Esophagus muscularis mucosa (tissue), 4 donors: ENCODE data around the gene CNGB1. TPM values are rescaled to one million over a fixed set of nuclear protein-coding genes. Genes with fewer than 3 reads are reported as not detected.
A peak's percentile ranks its signal among the peaks of the same experiment; 100 is the strongest.

ENCODE experiments used
- DNase-seq: peaks from one replicate; pipeline ENCODE4 v3.0.0-alpha.2; 2017; ENCODE audit errors: extremely low spot score
- H3K27ac ChIP-seq, 4 donors: fragments of 200-600 bp; sonication (generic); replicated peaks in 1 of 4; 1 replicate in 3 of 4; 2 replicates in 1 of 4; pipeline ENCODE4 v1.5.1; 2016 to 2019; ENCODE audit warnings: mild to moderate bottlenecking in 1 of 4
- H3K27me3 ChIP-seq, 4 donors: fragments of 200-600 bp; sonication (generic); one replicate each; pipeline versions ENCODE4 v1.5.1 to v1.6.0; 2016 to 2019
- H3K36me3 ChIP-seq, 4 donors: fragments of 200-600 bp; sonication (generic); one replicate each; pipeline ENCODE4 v1.5.1; 2016 to 2019
- H3K4me1 ChIP-seq, 4 donors: fragments of 200-600 bp; sonication (generic); one replicate each; pipeline ENCODE4 v1.5.1; 2016 to 2019
- H3K4me3 ChIP-seq, 4 donors: fragments of 200-600 bp; sonication (generic); 1 replicate in 2 of 4; 2 replicates in 2 of 4; pipeline ENCODE4 v1.5.1; 2016 to 2019; ENCODE audit warnings: mild to moderate bottlenecking in 4 of 4, moderate library complexity in 1 of 4
- H3K9me3 ChIP-seq, 4 donors: fragments of 200-600 bp; sonication (generic); 1 replicate in 3 of 4; 2 replicates in 1 of 4; pipeline ENCODE4 v1.5.1; 2016 to 2019
- CTCF ChIP-seq, 3 experiments: fragments of 200-600 bp in 2 of 3; fragments of 450-650 bp in 1 of 3; sonication (generic) in 2 of 3; IDR thresholded peaks; one replicate each; pipeline ENCODE4 v1.5.1; 2017 to 2019; ENCODE audit warnings: antibody characterized with exemption in 3 of 3, mild to moderate bottlenecking in 2 of 3, moderate library complexity in 1 of 3
- EP300 ChIP-seq: sonication (generic); formaldehyde crosslinking; IDR thresholded peaks from one replicate; pipeline ENCODE4 v1.6.1; 2017; ENCODE audit warnings: antibody characterized with exemption
- POLR2A ChIP-seq: fragments of 450-650 bp; IDR thresholded peaks from one replicate; pipeline ENCODE4 v1.6.1; 2017; ENCODE audit warnings: antibody characterized with exemption, moderate library complexity, mild to moderate bottlenecking, low read depth
- POLR2AphosphoS5 ChIP-seq, 2 donors: sonication (generic); formaldehyde crosslinking; IDR thresholded peaks; one replicate each; pipeline ENCODE4 v1.6.1; 2017; ENCODE audit warnings: antibody characterized with exemption in 2 of 2
- WGBS: methylation state at CpG from one replicate; pipeline ENCODE4 v1.1.5; 2018; 5-methylcytosine and 5-hydroxymethylcytosine counted together
- intact Hi-C: fragments of 100-400 bp; cut with DNase I; formaldehyde crosslinking; loops from one replicate; pipeline ENCODE4 v1.15.1; 2023
- total RNA-seq, 4 donors: library from RNA; depleted of rRNA; stranded (reverse); fragments of >200 nt; gene quantifications; one replicate each; pipeline versions ENCODE4 v1.1.0 to v1.2.1, GENCODE V29; 2016

Gene CNGB1
- total RNA-seq, 4 donors from 2014 or later, result under 0.01 to 0.97 (median 0.31) TPM

GRCh38 chr16:57910696-57911095 lies 60.2 kb downstream of the CNGB1 start:
- Histone ChIP-seq H3K4me3 (no peak overlapping the region), H3K36me3 (no peaks in the 10 kb centered on the region), H3K9me3 (no peaks in the 10 kb centered on the region), H3K27ac (no peak overlapping the region), H3K4me1 (peaks cover 0 to 5% (median 0%) of the 10 kb centered on the region in 4 donors), H3K27me3 (peaks cover 0 to 14% (median 0%) of the 10 kb centered on the region in 4 donors)
- TF ChIP-seq POLR2AphosphoS5 (IDR thresholded peaks at IDR 0.05) (no peak), CTCF (IDR thresholded peaks at IDR 0.05) (no peak), POLR2A (no peak), EP300 (no peak)
- intact Hi-C loops, result no loop called here
- 86% methylated on average over 6 of the region's 6 CpGs for WGBS
- DNase-seq, result no peak

GRCh38 chr16:57908409-57908987 lies 62.4 kb downstream of the CNGB1 start:
- Histone ChIP-seq H3K4me1 (peaks cover 0 to 5% (median 0%) of the 10 kb centered on the region in 4 donors), H3K4me3 (no peak overlapping the region), H3K27me3 (peaks cover 0 to 33% (median 0%) of the 10 kb centered on the region in 4 donors), H3K9me3 (no peaks in the 10 kb centered on the region), H3K27ac (no peak overlapping the region), H3K36me3 (no peaks in the 10 kb centered on the region)
- WGBS, result 67% methylated on average over 8 of the region's 12 CpGs
- TF ChIP-seq CTCF (IDR thresholded peaks at IDR 0.05) (no peak), POLR2A (no peak), EP300 (no peak), POLR2AphosphoS5 (IDR thresholded peaks at IDR 0.05) (no peak)
- intact Hi-C loops, result loop anchor here (10.0 kb wide), 1 partner anchor 216 kb away; the partner anchor contains the start of gene CFAP20
- no peak for DNase-seq

- intact Hi-C loops, result loop anchor here (10.0 kb wide), 1 partner anchor 218 kb away; the partner anchor contains the start of gene CFAP20
- peaks cover 0 to 50% (median 0%) of the 10 kb centered on the region in 4 donors for H3K27me3 ChIP-seq
- no peaks in the 10 kb centered on the region for H3K36me3 ChIP-seq
- no peak overlapping the region for H3K27ac ChIP-seq
- no peak for TF ChIP-seq POLR2A
- peak; percentile 20 to 51 (median 28) for TF ChIP-seq CTCF (IDR thresholded peaks at IDR 0.05)
- TF ChIP-seq EP300, result no peak
- TF ChIP-seq POLR2AphosphoS5 (IDR thresholded peaks at IDR 0.05), result no peak
- H3K4me1 ChIP-seq, result peaks cover 0 to 5% (median 0%) of the 10 kb centered on the region in 4 donors
- no peaks in the 10 kb centered on the region for H3K9me3 ChIP-seq
- DNase-seq, result no peak
- WGBS, result 57% methylated on average over 14 of the region's 28 CpGs
- H3K4me3 ChIP-seq, result no peak overlapping the region
Measured at GRCh38 chr16:57906382-57907316, 64.3 kb downstream of the CNGB1 start.

- Histone ChIP-seq H3K27ac (no peak overlapping the region), H3K9me3 (no peaks in the 10 kb centered on the region), H3K27me3 (peaks cover 0 to 65% (median 2%) of the 10 kb centered on the region in 4 donors), H3K4me3 (no peak overlapping the region), H3K4me1 (peaks cover 0 to 5% (median 0%) of the 10 kb centered on the region in 4 donors), H3K36me3 (no peaks in the 10 kb centered on the region)
- TF ChIP-seq POLR2A (no peak), POLR2AphosphoS5 (IDR thresholded peaks at IDR 0.05) (no peak), CTCF (IDR thresholded peaks at IDR 0.05) (no peak), EP300 (no peak)
- intact Hi-C loops, result loop anchor here (10.0 kb wide), 1 partner anchor 221 kb away; the partner anchor contains the start of gene CFAP20
- WGBS, result 85% methylated on average over 6 of the region's 8 CpGs
- no peak for DNase-seq
Measured at GRCh38 chr16:57904101-57904500, 66.8 kb downstream of the CNGB1 start.
